Endothelial cell of umbilical vein (primary cell): ENCODE measurements around the gene BCL11B. TPM values are rescaled to one million over a fixed set of nuclear protein-coding genes. Genes with fewer than 3 reads are reported as not detected.

ENCODE experiments used
- BruUV-seq: library from RNA; stranded (reverse); fragments of 400-500 nt; replicated peaks from 2 replicates; lab custom pipeline; 2021; lab: Mats Ljungman, UMichigan
- CTCF ChIA-PET: fragments of 300-600, 350-600 bp; sonication (Branson Sonifier 250); formaldehyde crosslinking; loops from one replicate; lab custom pipeline; 2021; ENCODE audit warnings: antibody characterized with exemption, inconsistent platforms; lab: Charles Lee
- POLR2A ChIA-PET: fragments of 300-600, 350-600 bp; sonication (Branson Sonifier 250); formaldehyde crosslinking; loops from one replicate; lab custom pipeline; 2021; ENCODE audit warnings: antibody characterized with exemption, inconsistent platforms; lab: Charles Lee
- DNase-seq: peaks from one replicate; pipeline ENCODE4 v3.0.0-alpha.2; 2011; ENCODE audit warnings: low read depth, low spot score
- FAIRE-seq: peaks from 2 replicates; lab custom pipeline; 2011; peaks lifted over from hg19 to GRCh38; lab: Jason Lieb, UNC
- H2AFZ ChIP-seq: 2 replicates; pipeline ENCODE4 v1.6.0; 2012; ENCODE audit warnings: low read depth, low read length, control low read depth, inconsistent platforms
- H3K27ac ChIP-seq: 2 replicates; pipeline ENCODE4 v1.5.1; 2011; ENCODE audit warnings: low read depth, mild to moderate bottlenecking, control low read depth, low read length, moderate library complexity; ENCODE audit not compliant: insufficient read depth
- H3K27me3 ChIP-seq, 2 experiments: 2 replicates each; pipeline versions ENCODE4 v1.6.0 to v1.6.1; 2011; ENCODE audit warnings: low read length in 2 of 2, mixed read lengths in 1 of 2; ENCODE audit not compliant: control insufficient read depth in 2 of 2, insufficient read depth in 2 of 2
- H3K36me3 ChIP-seq, 2 experiments: 2 replicates in 1 of 2; 3 replicates in 1 of 2; pipeline ENCODE4 v1.5.1; 2011; ENCODE audit warnings: low read length in 2 of 2, mild to moderate bottlenecking in 1 of 2, moderate library complexity in 1 of 2; ENCODE audit not compliant: control insufficient read depth in 2 of 2, insufficient read depth in 2 of 2; ENCODE audit errors: extremely low read depth in 1 of 2
- H3K4me1 ChIP-seq: 3 replicates; pipeline ENCODE4 v1.5.1; 2011; ENCODE audit warnings: mild to moderate bottlenecking, low read length; ENCODE audit not compliant: control insufficient read depth, insufficient read depth; ENCODE audit errors: extremely low read depth
- H3K4me2 ChIP-seq: 2 replicates; pipeline ENCODE4 v1.6.1; 2011; ENCODE audit warnings: low read length, control low read depth, mixed read lengths; ENCODE audit not compliant: insufficient read depth
- H3K4me3 ChIP-seq, 3 experiments: fragments of 200-600 bp in 1 of 3; sonication (generic), shearing (Covaris generic) in 1 of 3; replicated peaks in 1 of 3; 2 replicates each; pipeline ENCODE4 v1.5.1; 2011 to 2016; ENCODE audit warnings: control low read depth in 3 of 3, low read length in 3 of 3, mild to moderate bottlenecking in 2 of 3, inconsistent platforms in 1 of 3, low read depth in 1 of 3, moderate library complexity in 1 of 3; ENCODE audit not compliant: insufficient read depth in 1 of 3
- H3K79me2 ChIP-seq: 2 replicates; pipeline ENCODE4 v1.6.0; 2012; ENCODE audit warnings: low read length, inconsistent platforms; ENCODE audit not compliant: control insufficient read depth, insufficient read depth
- H3K9ac ChIP-seq: replicated peaks from 2 replicates; pipeline ENCODE3; 2011; ENCODE audit warnings: low read length, control low read depth; ENCODE audit not compliant: insufficient read depth; ENCODE audit errors: extremely low read depth
- H3K9me1 ChIP-seq: replicated peaks from 3 replicates; pipeline ENCODE4 v1.6.0; 2011; ENCODE audit warnings: mild to moderate bottlenecking, low read length; ENCODE audit not compliant: control insufficient read depth, insufficient read depth; ENCODE audit errors: extremely low read depth
- H3K9me3 ChIP-seq: replicated peaks from 2 replicates; pipeline ENCODE4 v1.5.1; 2012; ENCODE audit warnings: low read length, inconsistent platforms; ENCODE audit not compliant: control insufficient read depth, insufficient read depth
- H4K20me1 ChIP-seq: replicated peaks from 2 replicates; pipeline ENCODE3; 2011; ENCODE audit warnings: mild to moderate bottlenecking, low read length; ENCODE audit not compliant: control insufficient read depth, insufficient read depth; ENCODE audit errors: extremely low read depth
- EZH2 ChIP-seq: IDR thresholded peaks from 2 replicates; pipeline ENCODE4 v1.6.1; 2012; ENCODE audit warnings: borderline replicate concordance, low read depth, mild to moderate bottlenecking, moderate library complexity, low read length, inconsistent platforms; ENCODE audit not compliant: severe bottlenecking
- FOS ChIP-seq: IDR thresholded peaks from 2 replicates; pipeline ENCODE4 v1.6.1; 2011; ENCODE audit warnings: mild to moderate bottlenecking, low read length, moderate library complexity, borderline replicate concordance; ENCODE audit not compliant: insufficient read depth
- GATA2 ChIP-seq: IDR thresholded peaks from 2 replicates; pipeline ENCODE4 v1.7.0; 2011; ENCODE audit warnings: low read depth, mild to moderate bottlenecking, moderate library complexity, mixed read lengths, low read length; ENCODE audit not compliant: insufficient read length, insufficient read depth
- JUN ChIP-seq: IDR thresholded peaks from 2 replicates; pipeline ENCODE4 v1.6.1; 2011; ENCODE audit warnings: borderline replicate concordance, low read depth; ENCODE audit not compliant: insufficient read length, insufficient read depth
- MYC ChIP-seq: IDR thresholded peaks from one replicate; pipeline ENCODE4 v1.6.1; 2011; ENCODE audit warnings: mild to moderate bottlenecking, low read depth, low read length
- POLR2A ChIP-seq: IDR thresholded peaks from 2 replicates; pipeline ENCODE4 v1.6.1; 2012; ENCODE audit warnings: low read depth, mild to moderate bottlenecking, control low read depth, low read length
- POLR2AphosphoS5 ChIP-seq: IDR thresholded peaks from 2 replicates; pipeline ENCODE4 v1.6.1; 2012; ENCODE audit warnings: low read depth, mild to moderate bottlenecking, control low read depth, low read length, moderate library complexity; ENCODE audit not compliant: insufficient read depth
- dilution Hi-C: fragments of 300-500 bp; cut with MboI; formaldehyde crosslinking; loops from one replicate; pipeline ENCODE4 v1.15.0; 2019; ENCODE audit warnings: low sequenced_read_pairs; ENCODE audit not compliant: extremely low pct_ligation_motif_present
- intact Hi-C: fragments of 100-400 bp; cut with micrococcal nuclease; formaldehyde crosslinking; loops from one replicate; pipeline ENCODE4 v1.10.0; 2022
- polyA plus RNA-seq, 4 experiments: library from polyadenylated mRNA; depleted of rRNA in 3 of 4; stranded (reverse) in 3 of 4; unstranded in 1 of 4; fragments of >200 nt; gene quantifications; 2 replicates each; pipeline versions ENCODE4 v1.2.1 to v1.2.3, GENCODE V29; 2011 to 2012; ENCODE audit warnings: missing spikeins in 1 of 4
- total RNA-seq: library from RNA; stranded (reverse); gene quantifications from 2 replicates; pipeline ENCODE4 v1.2.3, GENCODE V29; 2021
- TF ChIP-seq, protein P1 (sequence below): IDR thresholded peaks from 2 replicates; pipeline ENCODE4 v1.6.1; 2011; ENCODE audit not compliant: insufficient read depth, insufficient read length
- TF ChIP-seq, protein P2 (sequence below), 2 donors: IDR thresholded peaks; 1 replicate in 1 of 2; 2 replicates in 1 of 2; pipeline ENCODE4 v1.5.1; 2011; ENCODE audit warnings: low read length in 2 of 2, mild to moderate bottlenecking in 2 of 2, moderate library complexity in 2 of 2, control low read depth in 1 of 2, inconsistent platforms in 1 of 2, low read depth in 1 of 2; ENCODE audit not compliant: insufficient read depth in 1 of 2; ENCODE audit errors: extremely low read depth in 1 of 2

Gene BCL11B
- total and polyA plus RNA-seq, 2 donors (not counting 3 experiments of a cell fraction or from before 2014, with no cell fraction given), result 0.03 to 0.07 TPM

DNA sequence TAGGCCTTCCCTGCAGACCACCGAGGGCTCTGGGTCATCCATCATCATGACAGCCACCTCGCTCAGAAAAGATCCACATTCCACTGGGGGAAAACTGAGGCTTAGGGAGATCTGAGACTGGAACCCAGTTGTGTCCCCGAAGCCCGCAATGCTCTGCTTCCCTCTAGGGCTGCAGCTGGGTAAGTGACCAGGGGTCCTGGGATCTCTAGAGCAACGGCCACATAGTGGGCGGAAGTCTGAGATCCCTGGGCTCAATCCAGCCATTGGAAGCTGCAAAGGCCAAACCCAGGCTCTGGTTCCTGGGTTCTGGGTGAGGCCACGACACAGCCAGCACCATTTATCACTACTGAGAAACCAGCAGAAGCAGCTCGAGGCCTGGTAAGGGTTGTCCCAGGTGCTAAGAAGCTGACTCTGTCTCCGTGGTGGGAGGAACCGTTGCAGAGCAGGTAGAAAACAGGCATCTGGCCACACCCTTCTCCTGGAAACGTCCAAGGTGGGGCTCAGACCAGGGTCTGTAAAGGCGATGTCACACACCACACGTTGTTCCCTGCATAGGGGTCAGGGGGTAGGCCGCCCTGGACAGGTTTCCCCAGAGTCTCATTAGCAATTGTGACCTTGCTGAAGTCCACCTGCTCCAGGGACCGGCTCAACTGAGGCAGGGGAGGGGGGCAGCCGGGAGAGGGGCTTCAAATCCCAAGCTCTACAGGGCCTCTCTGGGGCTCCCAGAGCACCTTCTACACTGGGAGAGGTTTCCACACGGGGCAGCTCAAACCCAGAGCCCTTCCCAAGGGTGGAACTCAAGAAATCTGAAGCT lies 38.6 kb downstream of the BCL11B start:
- H2AFZ ChIP-seq, result no peak overlapping the region
- no peaks in the 10 kb centered on the region for H3K36me3 ChIP-seq
- no peaks in the 10 kb centered on the region for H3K79me2 ChIP-seq
- H3K27ac ChIP-seq, result no peak overlapping the region
- FAIRE-seq (no peak), DNase-seq (no peak)
- peaks cover 2% of the 10 kb centered on the region for H3K9me3 ChIP-seq
- H3K4me1 ChIP-seq, result no peaks in the 10 kb centered on the region
- dilution Hi-C loops (no loop called here), intact Hi-C loops (no loop called here)
- H3K4me2 ChIP-seq, result no peak overlapping the region
- no peak overlapping the region for H3K9ac ChIP-seq
- CTCF ChIA-PET, result no interaction called here
- no peaks in the 10 kb centered on the region for H4K20me1 ChIP-seq
- H3K4me3 ChIP-seq, result no peak overlapping the region
- TF ChIP-seq FOS (no peak), POLR2A (no peak), EZH2 (no peak), POLR2AphosphoS5 (no peak), GATA2 (no peak), JUN (no peak), MYC (no peak)
- TF ChIP-seq, protein P1, sequence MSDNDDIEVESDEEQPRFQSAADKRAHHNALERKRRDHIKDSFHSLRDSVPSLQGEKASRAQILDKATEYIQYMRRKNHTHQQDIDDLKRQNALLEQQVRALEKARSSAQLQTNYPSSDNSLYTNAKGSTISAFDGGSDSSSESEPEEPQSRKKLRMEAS, result no peak
- TF ChIP-seq, protein P2, sequence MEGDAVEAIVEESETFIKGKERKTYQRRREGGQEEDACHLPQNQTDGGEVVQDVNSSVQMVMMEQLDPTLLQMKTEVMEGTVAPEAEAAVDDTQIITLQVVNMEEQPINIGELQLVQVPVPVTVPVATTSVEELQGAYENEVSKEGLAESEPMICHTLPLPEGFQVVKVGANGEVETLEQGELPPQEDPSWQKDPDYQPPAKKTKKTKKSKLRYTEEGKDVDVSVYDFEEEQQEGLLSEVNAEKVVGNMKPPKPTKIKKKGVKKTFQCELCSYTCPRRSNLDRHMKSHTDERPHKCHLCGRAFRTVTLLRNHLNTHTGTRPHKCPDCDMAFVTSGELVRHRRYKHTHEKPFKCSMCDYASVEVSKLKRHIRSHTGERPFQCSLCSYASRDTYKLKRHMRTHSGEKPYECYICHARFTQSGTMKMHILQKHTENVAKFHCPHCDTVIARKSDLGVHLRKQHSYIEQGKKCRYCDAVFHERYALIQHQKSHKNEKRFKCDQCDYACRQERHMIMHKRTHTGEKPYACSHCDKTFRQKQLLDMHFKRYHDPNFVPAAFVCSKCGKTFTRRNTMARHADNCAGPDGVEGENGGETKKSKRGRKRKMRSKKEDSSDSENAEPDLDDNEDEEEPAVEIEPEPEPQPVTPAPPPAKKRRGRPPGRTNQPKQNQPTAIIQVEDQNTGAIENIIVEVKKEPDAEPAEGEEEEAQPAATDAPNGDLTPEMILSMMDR (IDR thresholded peaks at IDR 0.05; ENCODE audit: extremely low read depth in 1 of 2, insufficient read depth in 1 of 2, low read depth in 1 of 2, low read length in 2 of 2), result no peak
- H3K9me1 ChIP-seq, result no peaks in the 10 kb centered on the region
- POLR2A ChIA-PET, result no interaction called here
- BruUV-seq, result no TSS peak
- H3K27me3 ChIP-seq, result no peaks in the 10 kb centered on the region
